ENCODE measurements around the gene POLE2.

POLE2 gene

GRCh38 chr14:49679271-49679670 is 8.7 kb downstream of the POLE2 start:
- ChIA-PET POLR2A (no interaction called here), CTCF (no interaction called here)
- Histone ChIP-seq H3K9me3 (ENCODE audit: control insufficient read depth, insufficient read depth, low read depth, low read length) (no peaks in the 10 kb centered on the region), H3K36me3 (ENCODE audit: control insufficient read depth in 2 of 2, insufficient read depth in 1 of 2, low read length in 2 of 2) (peaks cover 65 to 78% of the 10 kb centered on the region in 2 experiments), H3K4me1 (ENCODE audit: control insufficient read depth, insufficient read depth, low read length) (no peaks in the 10 kb centered on the region), H3K27ac (ENCODE audit: extremely low read depth, low read depth, low read length) (no peak overlapping the region), H3K4me3 (ENCODE audit: low read depth, low read length) (no peak overlapping the region)
- TF ChIP-seq ZNF394 (tag by site-specific recombination; IDR thresholded peaks at IDR 0.05; ENCODE audit: borderline replicate concordance), result no peak
- 0 out of 2 replicates have a peak, but pooled peaks have one; percentile 37 for TF ChIP-seq SP7 (tag by site-specific recombination; IDR thresholded peaks at IDR 0.05)
- TF ChIP-seq ZNF558 (tag by site-specific recombination; IDR thresholded peaks at IDR 0.05), result no peak
- no peak for TF ChIP-seq ZNF239 (tag by site-specific recombination; IDR thresholded peaks at IDR 0.05)
- no peak for TF ChIP-seq ZNF362 (tag by site-specific recombination; IDR thresholded peaks at IDR 0.05)

GRCh38 chr14:49677643-49678042 is 10.4 kb downstream of the POLE2 start:
- Histone ChIP-seq H3K4me3 (ENCODE audit: low read depth, low read length) (no peak overlapping the region), H3K36me3 (ENCODE audit: control insufficient read depth in 2 of 2, insufficient read depth in 1 of 2, low read length in 2 of 2) (peaks cover 63 to 81% of the 10 kb centered on the region in 2 experiments), H3K9me3 (ENCODE audit: control insufficient read depth, insufficient read depth, low read depth, low read length) (no peaks in the 10 kb centered on the region), H3K4me1 (ENCODE audit: control insufficient read depth, insufficient read depth, low read length) (no peaks in the 10 kb centered on the region), H3K27ac (ENCODE audit: extremely low read depth, low read depth, low read length) (no peak overlapping the region)
- ChIA-PET CTCF (no interaction called here), POLR2A (no interaction called here)
- TF ChIP-seq ZFP37 (tag by site-specific recombination; IDR thresholded peaks at IDR 0.05) (no peak), SCRT2 (tag by site-specific recombination; IDR thresholded peaks at IDR 0.05) (no peak), TCF7L2 (IDR thresholded peaks at IDR 0.05; ENCODE audit: borderline replicate concordance, low read depth, low read length) (no peak), ZNF558 (tag by site-specific recombination; IDR thresholded peaks at IDR 0.05) (no peak), ZNF621 (tag by site-specific recombination; IDR thresholded peaks at IDR 0.05) (no peak)

GRCh38 chr14:49673586-49673985 is 14.4 kb downstream of the POLE2 start:
- ChIA-PET CTCF (no interaction called here), POLR2A (no interaction called here)
- Histone ChIP-seq H3K4me3 (ENCODE audit: low read depth, low read length) (no peak overlapping the region), H3K9me3 (ENCODE audit: control insufficient read depth, insufficient read depth, low read depth, low read length) (no peaks in the 10 kb centered on the region), H3K36me3 (ENCODE audit: control insufficient read depth in 2 of 2, insufficient read depth in 1 of 2, low read length in 2 of 2) (peaks cover 39 to 54% of the 10 kb centered on the region in 2 experiments), H3K4me1 (ENCODE audit: control insufficient read depth, insufficient read depth, low read length) (no peaks in the 10 kb centered on the region), H3K27ac (ENCODE audit: extremely low read depth, low read depth, low read length) (no peak overlapping the region)
- TF ChIP-seq ZNF16 (tag by site-specific recombination; IDR thresholded peaks at IDR 0.05; ENCODE audit: low read depth) (no peak), ZNF837 (tag by site-specific recombination; IDR thresholded peaks at IDR 0.05) (no peak), ZNF202 (tag by site-specific recombination; IDR thresholded peaks at IDR 0.05; ENCODE audit: borderline replicate concordance) (no peak), ZNF362 (tag by site-specific recombination; IDR thresholded peaks at IDR 0.05) (no peak), GLIS2 (tag by site-specific recombination; IDR thresholded peaks at IDR 0.05) (no peak), KLF7 (tag by site-specific recombination; IDR thresholded peaks at IDR 0.05; ENCODE audit: borderline replicate concordance) (no peak), SCRT1 (tag by site-specific recombination; IDR thresholded peaks at IDR 0.05; ENCODE audit: borderline replicate concordance) (no peak), ZNF768 (tag by site-specific recombination; IDR thresholded peaks at IDR 0.05) (no peak), ZNF23 (tag by site-specific recombination; IDR thresholded peaks at IDR 0.05; ENCODE audit: borderline replicate concordance) (no peak), ZNF571 (tag by site-specific recombination; IDR thresholded peaks at IDR 0.05) (no peak), ZNF354C (tag by site-specific recombination; IDR thresholded peaks at IDR 0.05; ENCODE audit: borderline replicate concordance, low read depth) (no peak), HOXD13 (CRISPR knock-in tag; IDR thresholded peaks at IDR 0.05; ENCODE audit: borderline replicate concordance) (no peak), ZNF600 (tag by site-specific recombination; IDR thresholded peaks at IDR 0.05) (no peak), ZNF473 (tag by site-specific recombination; IDR thresholded peaks at IDR 0.05) (no peak), ELK4 (IDR thresholded peaks at IDR 0.05; ENCODE audit: borderline replicate concordance, low read depth, low read length) (no peak), ZNF514 (tag by site-specific recombination; IDR thresholded peaks at IDR 0.05) (no peak)

All from HEK293 (cell line).